GM19438 (cell line): Measurements from ENCODE around the gene PCSK6.

Source experiments
- ATAC-seq: cut with Tn5 transposase; IDR thresholded peaks from one replicate; pipeline ENCODE4 v1.9.1; 2021; ENCODE audit warnings: low read depth; ENCODE audit not compliant: unreplicated experiment

Gene PCSK6

DNA sequence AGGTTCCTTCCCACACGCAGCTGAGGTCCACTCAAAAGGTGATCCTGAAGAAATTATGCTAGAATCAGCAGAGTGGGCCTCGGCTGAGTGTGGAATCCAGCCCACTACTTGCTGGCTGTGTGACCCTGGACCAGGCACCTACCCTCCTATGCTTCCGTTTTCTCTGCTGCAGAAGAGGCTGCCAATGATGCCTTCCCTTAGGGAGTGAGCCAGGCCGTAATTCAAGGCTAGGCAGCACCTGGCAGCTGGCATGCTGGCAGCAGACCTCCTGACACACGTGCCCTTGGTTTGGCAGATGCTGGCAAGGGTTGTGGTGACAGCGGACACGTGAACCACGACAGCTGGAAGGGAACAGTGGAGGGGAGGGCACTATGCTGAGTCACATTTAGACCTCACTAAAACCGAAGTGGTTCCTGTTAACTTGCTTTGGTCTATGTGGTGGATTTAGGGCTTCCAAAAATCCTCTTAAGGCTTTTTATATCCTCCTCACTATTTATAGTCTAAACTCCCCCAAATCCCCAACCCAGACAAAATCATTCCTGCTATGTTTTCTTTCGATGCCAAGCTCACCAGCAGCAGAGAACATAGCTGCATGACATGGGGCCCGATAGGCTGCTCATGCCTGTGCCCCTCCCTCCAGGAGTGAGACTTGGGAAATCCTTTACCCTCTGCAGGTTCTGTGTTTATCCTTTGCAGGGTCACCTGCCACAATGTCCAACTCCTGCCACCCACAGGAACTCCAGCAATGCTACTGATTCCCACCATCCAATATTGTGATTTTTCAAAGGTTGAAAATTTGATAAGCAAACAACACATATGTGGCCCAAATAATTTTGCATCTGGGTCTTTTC, 10.6 kb upstream of the PCSK6 start:
- ATAC-seq, result peak; percentile 49

DNA sequence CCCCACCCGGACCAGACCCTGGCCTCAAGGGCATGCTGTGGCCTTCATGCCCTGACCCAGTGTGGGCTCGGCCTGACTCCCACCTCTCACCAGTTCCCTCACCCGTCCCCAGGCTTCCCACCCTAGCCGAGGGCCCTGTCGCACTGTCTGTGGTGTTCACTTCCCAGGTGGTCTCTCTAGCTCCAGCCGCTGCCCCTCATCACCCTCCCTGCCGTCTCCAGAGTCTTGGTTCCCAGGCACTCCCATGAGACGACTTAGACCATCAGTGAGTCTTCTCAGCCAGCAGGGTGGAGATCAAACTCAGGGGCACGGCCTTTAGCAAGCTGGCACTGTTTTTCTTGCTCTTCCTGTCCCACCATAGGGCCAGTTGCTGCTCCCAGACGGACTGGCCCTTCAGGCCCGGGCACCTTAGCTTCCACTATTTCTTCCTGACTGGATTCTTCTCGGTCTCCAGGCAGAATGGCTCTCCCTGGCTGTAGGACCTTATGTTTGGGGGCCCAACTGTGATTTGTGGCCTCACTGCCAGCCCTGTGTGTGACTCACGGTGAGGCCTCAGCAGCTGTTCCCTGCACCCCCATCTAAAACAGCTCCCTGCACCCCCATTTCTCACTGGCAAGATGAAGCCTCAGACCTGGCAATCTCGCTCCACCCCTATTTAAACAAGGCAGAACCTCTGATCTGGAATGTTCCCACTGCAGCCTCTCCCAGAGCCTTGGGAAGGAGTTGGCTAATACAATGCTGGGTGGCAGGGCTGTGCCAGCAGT, 9.4 kb upstream of the PCSK6 start:
- ATAC-seq, result no peak

DNA sequence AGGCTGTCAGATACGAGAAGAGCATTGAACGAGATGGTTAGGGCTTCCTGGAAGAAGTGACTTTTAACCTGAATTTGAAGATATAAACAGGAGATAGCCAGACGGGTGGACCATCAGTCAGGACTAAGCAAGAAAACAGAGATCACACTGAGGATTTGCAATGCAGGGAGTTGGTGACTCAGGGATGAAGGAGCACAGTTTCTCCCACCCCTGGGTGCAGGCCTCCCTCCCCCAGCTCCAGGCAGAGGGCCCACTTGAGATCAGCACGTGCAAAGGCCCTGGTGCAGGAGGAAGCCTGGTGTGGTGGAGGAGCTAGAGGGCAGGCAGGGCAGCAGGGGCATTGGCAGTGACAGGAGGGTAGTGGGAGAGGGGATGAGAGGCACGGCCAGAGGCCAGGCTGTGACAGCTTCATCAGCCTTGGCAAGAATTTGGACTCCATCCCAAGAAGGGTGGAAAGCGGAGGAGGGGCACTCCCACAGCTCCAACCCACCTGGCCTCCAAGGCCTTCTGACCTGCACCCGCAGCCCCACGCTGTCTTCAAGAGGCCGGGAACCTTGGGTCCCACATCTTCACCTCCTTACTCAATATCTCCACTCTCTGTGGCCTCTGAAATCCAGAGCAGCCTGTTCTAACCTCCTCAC, 8.7 kb upstream of the PCSK6 start:
- ATAC-seq, result no peak

DNA sequence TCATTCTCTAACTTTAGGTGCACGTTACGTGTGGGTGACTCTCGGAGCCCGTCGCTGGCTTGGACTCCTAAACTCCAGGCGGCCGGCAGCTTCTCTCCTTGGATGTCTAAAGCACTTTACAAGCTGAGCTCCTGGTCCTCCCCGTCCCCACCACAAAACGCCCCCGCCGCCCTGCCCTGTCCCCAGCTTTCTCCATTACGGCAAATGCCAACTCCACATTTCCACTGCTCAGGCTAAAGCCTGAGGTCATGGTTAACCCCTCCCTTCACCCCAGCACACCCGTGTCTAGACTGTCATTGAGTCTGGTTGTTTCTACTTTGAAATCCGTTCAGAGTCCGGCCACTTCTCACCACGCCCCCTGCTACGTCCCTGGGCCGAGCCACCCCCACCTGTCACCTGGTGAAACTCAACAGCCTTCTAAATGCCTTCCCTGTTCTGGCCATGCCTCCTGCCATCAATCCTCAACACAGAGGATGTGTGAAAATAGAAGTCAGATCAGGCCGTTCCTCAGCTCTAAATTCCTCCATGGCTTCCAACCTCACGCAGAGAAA, 8.1 kb upstream of the PCSK6 start:
- no peak for ATAC-seq

DNA sequence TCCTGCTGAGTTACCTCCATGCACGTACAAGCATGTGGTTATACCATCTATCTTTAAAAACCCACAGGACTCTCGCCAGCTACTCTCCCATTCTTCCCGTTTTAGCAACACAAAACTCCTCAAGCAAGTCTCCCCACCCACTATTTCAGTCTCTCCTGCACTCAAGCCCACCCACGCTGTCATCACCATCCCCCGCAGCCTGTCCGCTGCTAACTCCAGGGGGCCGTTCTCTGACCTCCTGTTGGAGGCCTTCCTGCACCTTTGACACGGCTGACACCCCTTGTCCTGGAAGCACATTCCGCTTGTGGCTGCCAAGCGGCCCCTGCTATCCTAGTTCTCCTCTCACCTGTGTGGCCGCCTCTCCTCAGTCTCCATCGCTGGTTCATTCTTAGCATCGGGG, 7.5 kb upstream of the PCSK6 start:
- ATAC-seq, result no peak

DNA sequence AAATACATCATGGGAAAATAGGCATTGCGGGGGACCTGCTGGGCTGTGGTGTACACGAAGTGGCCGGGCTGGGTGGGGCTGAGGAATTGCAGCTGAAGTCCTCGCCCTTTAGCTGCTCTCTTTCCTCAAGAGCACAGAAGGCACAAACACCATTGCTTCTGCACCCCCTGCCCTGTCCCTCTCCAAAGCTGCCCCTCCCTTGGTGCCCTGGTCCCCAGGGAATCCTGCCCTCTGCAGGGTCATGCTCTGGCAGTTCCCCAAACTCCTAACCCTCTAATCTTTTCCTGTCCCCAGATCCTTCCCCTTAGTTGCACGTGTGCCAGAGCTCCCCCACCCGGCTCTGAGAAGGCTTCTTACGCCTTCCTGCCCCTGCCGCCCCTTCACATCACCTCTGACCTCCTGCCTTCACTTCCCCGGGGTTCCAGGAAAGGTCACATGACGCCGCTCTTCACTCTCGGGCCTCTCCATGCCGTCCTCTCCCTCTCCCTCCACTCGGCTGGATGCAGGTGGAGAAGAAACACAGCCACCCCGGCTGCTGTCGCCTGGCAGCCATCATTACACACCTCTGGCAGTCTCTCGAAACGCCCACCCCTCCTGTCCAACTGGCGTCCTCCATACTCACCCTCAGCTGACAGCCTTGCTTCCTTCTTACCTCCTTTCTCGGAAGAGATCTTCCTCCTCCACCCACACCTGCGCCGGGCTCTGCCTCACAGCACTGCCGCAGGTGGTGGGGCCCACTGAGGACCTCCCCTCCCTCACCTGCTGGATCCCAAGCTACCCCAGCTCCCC, 6.9 kb upstream of the PCSK6 start:
- ATAC-seq, result no peak

DNA sequence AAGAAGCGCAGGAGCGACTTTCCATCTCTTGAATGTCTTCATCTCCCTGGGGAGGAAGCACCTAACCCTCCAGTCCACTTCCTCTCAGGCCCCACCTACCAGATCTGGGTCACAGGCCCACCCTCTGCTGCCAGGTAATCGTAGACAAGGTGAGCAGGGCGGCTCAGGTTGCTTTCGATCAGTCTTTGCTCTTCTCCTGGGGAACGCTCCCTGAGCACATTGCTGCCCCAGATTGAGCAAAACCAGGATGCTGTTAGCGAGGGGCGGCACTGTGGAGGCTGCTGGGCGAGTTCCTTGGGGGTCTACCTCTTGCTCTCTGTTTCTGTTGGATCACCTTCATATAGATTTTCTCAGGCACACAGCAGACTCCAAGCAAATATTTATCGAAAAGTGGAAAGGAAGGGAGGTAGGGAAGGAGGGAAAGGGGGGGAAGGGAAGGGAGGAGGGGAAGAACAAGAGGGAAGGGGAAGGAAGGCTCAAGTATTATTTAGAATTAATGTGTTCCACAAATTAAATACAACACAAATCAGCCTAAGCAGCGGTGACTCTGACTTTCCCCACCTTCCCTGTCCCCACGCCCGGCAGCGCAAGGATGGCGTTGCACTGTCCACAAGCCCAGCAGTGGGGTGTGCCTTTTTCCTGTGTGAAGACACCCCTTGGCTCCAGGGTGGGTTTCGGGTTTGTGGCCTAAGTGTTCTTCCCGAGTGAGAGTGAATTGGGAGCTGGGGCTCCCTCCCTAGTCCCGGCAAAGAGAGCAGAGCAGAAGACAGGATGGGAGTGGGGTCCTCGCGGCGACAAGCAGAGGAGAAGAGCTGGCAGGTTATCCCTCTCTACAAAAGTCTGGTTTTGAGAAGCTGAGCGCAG, 6.1 kb upstream of the PCSK6 start:
- no peak for ATAC-seq

DNA sequence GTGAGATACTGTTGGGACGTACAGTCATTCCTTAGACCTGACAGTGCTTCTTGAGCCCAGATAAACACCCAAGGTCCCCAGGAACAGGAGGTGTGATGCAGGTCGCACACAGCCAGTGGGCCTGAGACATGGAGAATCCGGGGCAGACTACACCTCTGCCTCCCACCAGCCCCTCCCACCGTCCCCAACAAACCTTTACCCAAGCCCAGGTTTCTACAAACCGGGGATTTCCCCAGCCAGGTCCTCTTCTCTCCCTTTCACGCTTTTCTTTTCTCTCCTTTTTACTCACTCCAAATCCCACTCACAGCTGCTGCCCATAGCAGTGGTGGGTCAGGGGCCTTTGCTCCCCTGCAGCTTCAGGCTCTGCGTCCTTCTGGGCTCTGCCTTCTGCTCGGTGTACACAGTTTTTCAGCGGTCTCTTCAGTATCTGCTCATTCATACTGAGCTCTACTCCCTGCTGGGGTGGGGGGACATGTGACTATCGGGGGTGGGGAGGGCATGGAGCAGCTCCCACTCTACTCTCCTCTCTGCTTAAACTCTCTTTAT, 4.8 kb upstream of the PCSK6 start:
- no peak for ATAC-seq

DNA sequence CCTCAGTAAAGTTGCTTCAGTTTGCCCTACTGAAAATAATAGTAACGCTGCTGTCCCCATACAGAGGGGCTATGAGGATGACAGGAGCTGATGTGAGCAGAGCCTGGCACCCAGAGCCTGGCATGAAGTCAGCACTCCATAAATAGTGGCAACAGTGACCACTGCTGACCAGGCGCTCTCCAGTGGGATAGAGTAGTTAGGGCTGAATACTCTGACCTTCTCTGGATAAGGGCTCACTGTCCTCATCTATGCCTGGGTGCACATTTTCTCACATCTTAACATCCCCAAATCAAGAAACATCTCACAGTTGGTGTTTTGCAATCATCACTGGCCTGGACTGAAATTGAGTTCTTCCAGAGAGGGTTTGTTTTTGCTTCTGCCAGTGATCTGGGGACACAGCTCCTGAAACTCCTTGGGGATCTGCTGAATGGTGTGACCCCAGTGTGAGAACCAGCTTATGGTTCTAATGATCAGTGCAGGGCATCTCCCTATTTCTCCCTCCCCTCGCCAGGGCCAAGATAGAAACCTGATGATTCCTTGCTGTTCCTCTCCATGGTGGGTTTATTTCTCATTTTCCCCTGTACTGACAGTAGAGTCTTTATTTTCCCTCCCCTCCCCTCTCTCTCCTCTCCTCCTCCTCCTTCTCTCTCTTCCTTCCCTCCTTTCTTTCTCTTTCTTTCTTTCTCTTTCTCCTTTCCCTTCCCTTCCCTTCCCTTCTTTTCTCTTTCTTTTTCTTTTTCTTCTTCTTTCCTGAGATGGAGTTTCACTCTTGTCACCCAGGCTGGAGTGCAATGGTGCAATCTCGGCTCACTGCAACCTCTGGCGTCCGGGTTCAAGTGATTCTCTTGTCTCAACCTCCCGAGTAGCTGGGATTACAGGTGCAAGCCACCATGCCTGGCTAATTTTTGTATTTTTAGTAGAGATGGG, 3.5 kb upstream of the PCSK6 start:
- ATAC-seq, result no peak

DNA sequence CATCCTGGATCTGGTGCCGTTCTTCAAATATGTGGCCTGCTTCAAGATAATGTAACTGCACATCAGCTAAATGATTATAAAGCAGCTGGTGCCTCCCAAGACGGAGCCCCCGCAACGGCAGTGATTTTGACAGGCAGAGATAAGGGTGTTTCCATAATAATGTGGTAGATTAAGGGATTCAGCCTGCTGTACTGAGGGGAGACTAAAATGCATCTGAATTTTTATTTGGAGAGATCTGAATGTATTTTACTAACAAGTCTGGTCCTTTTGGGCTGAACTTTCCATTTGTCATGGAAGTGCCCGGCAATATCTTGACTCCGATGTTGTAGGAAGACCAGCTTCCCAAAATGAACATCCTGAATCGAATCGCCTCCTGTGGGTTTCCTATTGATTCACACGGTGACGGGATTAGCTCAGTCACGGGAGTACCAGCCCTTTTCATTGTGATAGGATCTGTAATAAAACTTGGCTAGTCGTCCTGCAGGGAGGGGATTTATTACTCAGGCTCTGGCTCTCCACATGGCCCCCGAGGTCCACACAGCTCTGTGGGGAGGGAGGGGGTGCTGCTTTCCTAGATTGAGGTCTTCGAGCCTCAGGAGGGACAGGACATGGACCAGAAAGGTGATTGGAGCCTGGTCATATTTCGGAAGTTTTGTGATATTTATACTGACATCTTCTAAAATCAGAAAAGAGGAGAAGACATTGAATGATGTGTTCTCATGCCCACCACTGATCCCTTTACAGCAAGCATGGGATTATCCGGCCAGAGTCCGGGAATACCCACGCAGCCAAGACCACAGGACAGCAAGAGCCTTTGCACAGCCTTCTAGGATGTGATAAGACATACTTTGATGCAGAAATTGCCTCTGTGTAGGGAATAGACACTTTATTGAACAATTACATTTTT, 2.5 kb upstream of the PCSK6 start:
- ATAC-seq, result no peak

DNA sequence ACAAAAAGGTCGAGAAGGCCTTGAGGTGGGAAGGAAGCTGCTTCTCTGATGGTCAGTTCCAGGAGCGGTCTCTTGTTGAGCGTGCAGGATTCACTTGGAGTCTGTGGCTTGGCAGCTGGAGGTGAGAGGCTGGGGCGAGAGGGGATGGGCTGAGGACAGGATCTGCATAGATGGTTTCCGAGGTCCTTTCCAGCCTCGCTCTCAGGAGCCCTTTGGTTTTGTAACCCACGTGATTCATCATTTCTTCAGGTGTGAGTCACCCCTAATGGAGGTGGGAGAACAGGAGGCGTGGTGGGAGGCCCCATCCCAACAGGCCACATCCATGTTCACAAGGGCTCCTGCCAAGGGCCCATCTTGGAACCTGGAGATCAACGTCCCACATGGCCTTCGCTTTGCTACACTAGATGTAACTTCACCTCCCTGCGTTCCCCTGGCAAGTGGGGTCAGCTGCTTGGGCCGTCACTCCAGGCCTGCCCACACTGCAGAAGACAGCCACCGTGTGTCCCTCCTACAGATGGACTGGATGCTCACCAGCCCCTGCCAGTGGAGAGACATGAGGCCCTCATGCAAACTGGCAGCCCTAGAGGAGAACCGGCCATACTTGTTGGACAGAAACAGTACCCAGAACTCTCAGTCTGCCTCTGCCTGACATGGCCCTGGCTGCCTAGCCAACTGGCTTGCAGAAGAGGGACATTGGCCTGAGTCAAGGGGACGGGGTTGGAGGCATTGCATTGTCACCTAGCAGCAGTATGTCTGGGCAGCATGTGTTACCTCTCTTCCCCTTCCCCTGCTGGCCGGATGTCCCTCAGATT, 1.6 kb upstream of the PCSK6 start:
- no peak for ATAC-seq

DNA sequence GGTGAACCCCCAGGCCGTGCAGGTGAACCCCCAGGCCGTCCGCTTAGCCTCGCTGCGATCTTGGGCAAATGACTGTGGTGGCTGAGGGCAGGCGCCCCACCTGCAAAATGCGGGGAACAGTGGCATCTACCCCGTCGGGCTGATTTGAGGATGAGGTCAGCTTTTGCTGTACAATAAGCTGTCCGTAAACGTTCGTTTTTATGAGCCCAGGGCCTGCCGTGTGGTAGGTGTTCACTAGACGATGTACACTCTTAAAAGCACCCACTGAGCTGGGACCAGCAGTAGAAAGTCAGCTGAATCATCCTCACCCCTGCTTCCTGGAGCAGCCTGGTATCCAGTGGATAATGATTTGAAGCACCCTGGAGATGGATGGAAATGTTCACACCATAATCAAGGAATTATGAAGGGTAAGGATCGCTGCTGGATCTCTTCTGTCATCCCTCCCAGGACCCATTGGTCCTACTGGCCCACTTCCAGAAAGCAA, 943 bp upstream of the PCSK6 start:
- ATAC-seq, result no peak

DNA sequence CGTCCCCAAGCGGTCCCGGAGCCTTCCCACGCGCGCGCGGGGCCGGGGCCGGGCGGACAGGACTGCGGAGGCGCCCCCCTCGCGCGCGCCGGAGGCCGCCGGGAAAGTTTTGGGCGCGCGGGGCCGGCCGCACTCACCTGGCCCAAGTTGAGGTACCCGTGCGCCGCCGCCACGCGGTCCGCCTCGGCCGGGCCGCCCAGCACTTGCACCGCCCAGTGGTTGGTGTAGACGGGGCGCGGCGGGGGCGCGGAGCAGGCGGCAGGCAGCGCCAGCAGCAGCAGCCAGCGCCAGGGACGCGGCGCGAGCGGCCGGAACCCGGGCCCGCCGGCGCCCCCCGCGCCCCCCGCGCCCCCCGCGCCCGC, 289 bp downstream of the PCSK6 start:
- ATAC-seq, result no peak

DNA sequence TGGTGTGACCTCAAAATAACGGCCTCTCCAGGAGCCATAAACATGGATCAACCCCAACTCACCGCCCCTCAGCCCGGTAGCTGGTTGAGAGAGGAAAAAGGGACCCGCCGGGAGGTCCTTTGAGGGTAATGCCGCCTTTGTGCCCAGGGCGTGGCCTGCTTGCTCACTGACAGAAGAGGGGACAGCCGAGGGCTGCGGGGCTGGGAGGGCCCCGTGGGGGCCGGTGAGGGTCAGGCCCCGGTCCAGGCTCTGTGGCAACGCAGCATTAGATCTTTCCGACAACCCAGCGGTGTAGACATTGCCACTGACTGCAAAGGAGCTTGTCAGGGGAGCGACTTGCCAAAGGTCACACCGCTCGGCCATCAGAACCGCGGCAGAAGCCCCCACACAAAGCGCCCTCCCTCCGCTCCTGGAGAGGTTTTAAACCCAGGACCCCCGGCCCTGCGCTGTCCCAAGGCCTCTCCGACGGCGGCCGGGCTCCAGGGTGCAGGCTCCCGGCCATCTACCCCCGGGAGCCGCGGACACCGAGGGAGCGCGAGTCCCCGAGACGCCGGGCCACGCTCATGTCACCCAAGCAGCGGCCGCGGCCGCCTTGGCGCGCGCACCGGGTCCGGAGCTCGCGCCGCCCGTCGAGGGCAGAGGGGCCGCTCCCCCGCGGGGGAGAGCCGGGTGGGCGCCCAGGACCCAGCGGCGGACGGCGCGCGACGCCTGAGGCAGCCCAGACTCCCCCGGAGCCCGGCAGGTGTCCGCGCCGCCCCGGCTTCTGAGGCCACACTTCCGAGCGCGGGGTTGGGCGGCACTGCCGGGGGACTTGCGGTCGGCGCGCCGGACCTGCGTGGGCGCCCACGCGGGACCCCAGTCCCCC, 975 bp downstream of the PCSK6 start:
- ATAC-seq, result no peak

DNA sequence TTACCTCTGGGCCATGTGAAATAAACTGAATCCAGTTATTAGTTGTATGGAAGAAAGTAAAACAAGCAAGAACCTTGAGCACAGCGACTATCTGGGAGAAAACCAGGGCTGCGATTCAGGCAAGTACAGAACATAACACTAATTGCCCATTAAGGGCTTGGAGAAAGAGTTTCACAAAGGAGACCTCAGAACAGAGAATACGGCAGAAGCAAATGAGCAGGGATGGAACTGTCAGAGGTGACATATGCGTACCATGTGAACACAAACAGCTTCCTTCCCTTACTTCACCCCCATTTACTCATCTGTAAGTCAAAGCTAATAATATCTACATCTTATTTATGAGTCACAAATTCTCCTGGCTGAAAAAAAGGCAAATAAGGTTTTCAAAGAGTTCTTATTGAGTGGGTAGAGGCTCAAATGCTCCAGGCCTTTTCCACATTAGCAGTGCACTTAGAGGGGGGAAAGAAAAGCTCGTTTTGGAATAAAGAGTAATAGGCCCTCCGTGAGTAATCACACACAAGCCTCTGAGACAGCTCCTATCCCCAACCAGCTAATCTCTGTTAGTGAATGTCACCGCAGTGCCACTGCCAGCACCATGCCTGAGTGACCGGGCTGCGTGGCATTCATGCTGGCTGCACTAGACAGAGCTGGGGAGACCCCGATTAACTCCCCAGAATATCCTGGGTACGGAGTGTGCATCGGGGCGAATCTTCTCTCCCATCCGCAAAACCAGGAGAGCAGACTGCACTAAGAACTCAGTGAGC, 2.6 kb downstream of the PCSK6 start:
- ATAC-seq, result no peak
